Fibroblast of lung (primary cell): Measurements from ENCODE around the gene HRH1.

ENCODE experiments used
- EZH2 ChIP-seq: IDR thresholded peaks from 2 replicates; pipeline ENCODE4 v1.5.1; 2012; ENCODE audit warnings: low read length, control low read depth, mild to moderate bottlenecking; ENCODE audit errors: missing control alignments
- TF ChIP-seq, protein P1 (sequence below), 2 donors: IDR thresholded peaks in 1 of 2; conservative IDR thresholded peaks in 1 of 2; 1 replicate in 1 of 2; 2 replicates in 1 of 2; pipeline ENCODE4 v1.5.1; 2011 to 2012; ENCODE audit warnings: low read length in 2 of 2, control low read depth in 1 of 2, inconsistent platforms in 1 of 2, low read depth in 1 of 2, mild to moderate bottlenecking in 1 of 2

DNA sequence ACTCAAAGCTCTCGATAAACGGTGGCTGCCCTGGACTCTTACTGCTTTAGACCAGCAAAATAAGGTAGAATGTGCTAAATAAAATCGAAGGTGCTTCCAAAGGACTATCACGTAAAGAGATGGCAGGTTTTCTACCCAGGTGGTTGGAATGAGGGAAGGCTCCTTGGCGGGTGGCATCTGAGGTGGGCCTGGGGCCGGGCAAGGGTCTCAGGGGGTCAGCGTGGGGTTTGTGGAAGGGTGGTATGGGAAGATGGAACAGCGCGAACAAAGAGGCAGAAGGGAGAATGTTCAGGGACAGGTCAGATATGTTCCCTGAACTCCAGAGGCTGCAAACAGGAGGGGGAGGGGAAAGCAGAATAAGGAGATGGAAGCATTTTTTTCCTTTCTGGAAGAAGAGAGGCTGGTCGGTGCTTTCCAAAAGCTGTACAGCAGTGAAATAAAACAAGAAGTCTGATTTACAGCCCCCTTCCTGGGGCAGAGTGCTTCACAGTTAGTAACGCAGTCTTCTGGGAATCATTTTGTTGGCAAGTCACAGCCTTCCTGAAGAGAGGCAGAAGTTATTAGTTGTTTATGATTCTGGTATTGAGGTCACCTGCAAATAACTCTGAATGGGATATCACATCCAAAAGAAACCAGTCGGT is 59.6 kb downstream of the HRH1 start:
- TF ChIP-seq, protein P1, sequence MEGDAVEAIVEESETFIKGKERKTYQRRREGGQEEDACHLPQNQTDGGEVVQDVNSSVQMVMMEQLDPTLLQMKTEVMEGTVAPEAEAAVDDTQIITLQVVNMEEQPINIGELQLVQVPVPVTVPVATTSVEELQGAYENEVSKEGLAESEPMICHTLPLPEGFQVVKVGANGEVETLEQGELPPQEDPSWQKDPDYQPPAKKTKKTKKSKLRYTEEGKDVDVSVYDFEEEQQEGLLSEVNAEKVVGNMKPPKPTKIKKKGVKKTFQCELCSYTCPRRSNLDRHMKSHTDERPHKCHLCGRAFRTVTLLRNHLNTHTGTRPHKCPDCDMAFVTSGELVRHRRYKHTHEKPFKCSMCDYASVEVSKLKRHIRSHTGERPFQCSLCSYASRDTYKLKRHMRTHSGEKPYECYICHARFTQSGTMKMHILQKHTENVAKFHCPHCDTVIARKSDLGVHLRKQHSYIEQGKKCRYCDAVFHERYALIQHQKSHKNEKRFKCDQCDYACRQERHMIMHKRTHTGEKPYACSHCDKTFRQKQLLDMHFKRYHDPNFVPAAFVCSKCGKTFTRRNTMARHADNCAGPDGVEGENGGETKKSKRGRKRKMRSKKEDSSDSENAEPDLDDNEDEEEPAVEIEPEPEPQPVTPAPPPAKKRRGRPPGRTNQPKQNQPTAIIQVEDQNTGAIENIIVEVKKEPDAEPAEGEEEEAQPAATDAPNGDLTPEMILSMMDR (conservative IDR thresholded peaks at IDR 0.05 in 1 of 2, IDR thresholded peaks at IDR 0.05 in 1 of 2; ENCODE audit: low read depth in 1 of 2, low read length in 2 of 2), result no peak
- no peak for TF ChIP-seq EZH2
